NCI-H82 treated with DMSO at 0.1 percent for 48 hours (cell line): Measurements from ENCODE around the gene DHRSX.
"Not testable (repeated sequence)": the region's sequence is repeated elsewhere in the genome, so short reads cannot be mapped to it uniquely, and the experiment has no call there.

Experiments
- DNase-seq: peaks from one replicate; lab custom pipeline; 2025; ENCODE audit not compliant: unreplicated experiment; lab: John Stamatoyannopoulos, UW

The DHRSX gene, protein sequence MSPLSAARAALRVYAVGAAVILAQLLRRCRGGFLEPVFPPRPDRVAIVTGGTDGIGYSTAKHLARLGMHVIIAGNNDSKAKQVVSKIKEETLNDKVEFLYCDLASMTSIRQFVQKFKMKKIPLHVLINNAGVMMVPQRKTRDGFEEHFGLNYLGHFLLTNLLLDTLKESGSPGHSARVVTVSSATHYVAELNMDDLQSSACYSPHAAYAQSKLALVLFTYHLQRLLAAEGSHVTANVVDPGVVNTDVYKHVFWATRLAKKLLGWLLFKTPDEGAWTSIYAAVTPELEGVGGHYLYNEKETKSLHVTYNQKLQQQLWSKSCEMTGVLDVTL

DNA sequence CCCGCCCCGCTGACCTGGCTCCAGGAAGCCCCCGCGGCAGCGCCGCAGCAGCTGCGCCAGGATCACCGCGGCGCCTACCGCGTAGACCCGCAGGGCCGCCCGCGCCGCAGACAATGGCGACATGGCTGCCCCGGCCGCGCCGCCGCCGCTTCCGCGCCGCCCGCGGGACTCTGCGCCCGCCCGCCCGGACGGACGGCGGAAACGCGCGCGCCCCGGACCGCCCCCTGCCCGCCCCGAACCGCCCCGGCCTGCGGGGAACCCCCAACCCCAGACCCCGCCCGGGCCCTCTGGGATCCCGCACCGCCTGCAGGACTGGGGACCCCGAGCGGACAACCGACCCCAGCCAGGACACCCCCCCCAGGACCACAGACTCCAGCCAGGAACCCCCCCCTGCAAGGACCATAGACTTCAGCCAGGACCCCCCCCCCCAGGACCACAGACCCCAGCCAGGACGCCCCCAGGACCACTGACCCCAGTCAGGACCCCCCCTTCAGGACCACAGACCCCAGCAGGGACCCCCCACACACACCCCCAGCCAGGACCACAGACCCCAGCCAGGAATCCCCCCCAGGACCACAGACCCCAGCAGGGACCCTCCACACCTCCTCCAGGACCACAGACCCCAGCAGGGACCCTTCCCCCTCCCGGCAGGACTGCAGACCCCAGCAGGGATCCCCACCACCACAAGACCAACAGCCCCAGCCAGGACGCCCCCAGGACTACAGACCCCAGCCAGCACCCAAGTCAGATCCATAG is at the start of gene DHRSX, which contains the start of gene ZBED1:
TSS of gene DHRSX (minus strand) at position 174 of the 756 bp plus-strand sequence. CDS start at position 123, 51 bp downstream.
TSS of gene ZBED1 (minus strand) at position 174 of the 756 bp plus-strand sequence. CDS start 10,257 bp downstream, outside the sequence.
- DNase-seq, result no peak

DNA sequence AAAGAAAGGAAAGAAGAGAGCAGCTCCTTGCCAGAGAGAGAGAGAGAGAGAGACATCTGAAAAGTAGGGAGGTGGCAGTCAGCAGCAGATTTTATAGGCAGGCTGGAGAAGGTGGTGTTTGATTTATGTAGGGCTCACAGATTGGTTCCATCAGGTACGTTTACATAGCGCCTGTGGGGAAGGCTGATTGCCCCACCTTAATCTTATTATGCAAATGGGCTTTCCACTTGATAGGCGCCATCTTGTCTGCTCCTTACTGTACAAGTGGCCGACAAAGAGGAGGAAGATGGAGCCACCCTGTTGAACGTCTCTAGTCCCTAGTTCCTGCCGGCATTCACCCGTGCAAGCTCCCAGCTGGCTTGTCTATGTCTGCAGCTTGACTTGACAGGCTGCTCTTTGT is 49.1 kb upstream of the DHRSX start:
- peak; percentile 51 for DNase-seq

DNA sequence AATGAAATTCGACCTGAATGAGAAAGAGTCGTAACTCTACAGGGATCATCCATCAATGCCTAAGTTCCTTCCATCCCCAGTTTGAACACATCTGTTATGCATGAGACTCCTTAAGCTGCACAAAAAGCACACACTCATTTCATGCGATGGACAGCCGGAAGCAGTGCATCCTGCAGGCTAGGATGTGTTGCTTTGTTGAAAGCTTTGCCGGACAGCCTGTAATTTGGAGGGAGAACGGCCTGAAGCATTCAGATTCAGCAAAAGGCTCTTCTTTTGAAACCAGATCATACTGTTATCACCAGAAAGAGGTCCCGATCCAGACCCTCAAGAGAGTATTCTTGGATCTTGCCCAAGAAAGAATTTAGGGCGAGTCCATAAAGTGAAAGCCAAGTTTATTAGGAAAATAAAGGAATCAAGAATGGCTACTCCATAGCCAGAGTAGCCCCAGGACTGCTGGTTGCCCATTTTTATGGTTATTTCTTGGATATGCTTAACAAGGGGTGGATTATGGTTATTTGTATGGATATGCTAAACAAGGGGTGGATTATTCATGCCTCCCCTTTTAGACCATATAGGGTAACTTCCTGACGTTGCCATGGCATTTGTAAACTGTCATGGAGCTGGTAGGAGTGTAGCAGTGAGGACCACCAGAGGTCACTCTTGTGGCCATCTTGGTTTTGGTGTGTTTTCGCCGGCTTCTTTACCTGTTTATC is 48.1 kb upstream of the DHRSX start:
- no peak for DNase-seq

DNA sequence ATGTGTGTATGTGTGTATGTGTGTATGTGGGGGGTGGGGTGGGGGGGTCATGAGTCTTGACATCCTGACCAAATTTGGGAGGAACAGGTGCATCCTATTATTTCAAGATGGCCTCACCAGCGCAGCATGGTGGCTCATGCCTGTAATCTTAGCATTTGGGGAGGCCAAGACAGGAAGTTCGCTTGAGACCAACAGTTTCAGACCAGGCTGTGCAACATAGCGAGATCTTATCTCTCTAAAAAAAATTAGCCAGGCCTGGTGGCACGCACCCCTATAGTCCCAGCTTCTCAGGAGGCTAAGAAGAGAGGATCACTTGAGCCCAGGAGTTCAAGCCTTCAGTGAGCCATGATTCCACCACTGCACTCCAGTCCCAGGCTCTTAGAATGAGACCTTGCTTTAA is 47.0 kb upstream of the DHRSX start:
- no peak for DNase-seq

DNA sequence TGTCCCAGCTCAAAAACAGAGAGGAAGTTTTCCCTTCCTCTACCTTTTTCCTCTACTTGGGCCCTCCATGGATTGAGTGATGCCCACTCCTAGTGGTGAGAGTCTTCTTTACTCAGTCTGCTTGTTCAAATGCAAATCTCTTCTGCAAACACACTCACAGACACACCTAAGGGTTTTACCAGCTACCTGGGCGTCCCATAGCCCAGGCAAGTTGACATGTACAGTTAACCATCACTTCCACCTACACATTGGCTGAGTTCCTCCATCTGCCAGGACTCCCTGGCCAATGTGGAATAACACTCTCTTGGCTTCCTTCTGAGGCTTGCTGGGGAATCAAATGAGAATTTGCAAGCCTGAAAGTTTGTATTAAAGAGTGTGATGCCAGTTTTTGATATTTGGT is 45.7 kb upstream of the DHRSX start:
- DNase-seq, result no peak

DNA sequence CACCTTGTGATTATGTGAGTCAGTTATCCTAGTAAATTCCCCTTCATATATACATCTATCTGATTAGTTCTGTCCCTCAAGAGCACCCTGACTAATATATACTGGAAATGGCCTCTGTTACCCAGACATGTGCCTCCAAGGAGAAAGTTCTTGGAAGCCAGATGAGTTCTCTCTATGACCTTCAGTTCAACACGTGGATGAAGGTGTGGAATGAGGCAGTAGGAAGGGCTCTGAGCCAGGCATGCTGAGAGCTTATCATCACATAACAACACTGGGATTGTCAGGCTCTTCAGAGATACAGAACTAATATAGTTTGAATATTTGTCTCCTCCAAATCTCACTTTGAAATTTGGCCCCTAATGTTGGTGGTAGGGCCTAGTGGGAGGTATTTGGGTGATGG is 44.4 kb upstream of the DHRSX start:
- no peak for DNase-seq

DNA sequence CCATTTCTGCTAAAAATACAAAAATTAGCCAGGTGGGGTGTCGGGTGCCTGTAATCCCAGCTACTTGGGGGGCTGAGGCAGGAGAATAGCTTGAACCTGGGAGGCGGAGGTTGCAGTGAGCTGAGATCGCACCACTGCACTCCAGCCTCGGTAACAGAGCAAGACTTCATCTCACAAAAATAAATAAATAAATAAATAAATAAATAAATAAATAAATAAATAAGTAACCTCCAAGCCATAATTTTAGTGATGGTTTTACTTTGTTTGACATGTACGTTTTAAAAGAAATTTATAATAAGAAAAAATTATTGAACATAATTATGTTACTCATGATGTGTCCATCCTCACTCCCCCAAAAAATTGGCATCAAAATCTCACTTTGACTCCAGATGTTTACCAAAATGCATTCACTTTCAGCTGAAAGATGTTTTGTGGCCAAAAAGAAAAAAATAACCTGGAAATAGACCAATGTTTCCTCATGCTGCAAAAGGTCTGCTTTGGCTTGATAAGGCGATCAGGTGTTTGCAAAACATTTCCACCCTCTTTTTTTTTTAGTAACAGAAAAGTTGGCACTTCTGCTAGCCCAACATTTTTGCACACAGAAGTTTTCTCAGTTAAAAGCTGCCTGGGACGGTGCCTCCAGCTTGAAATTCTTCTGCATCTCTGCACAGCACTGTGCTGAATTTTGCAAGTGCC is 42.2 kb upstream of the DHRSX start:
- DNase-seq, result no peak

DNA sequence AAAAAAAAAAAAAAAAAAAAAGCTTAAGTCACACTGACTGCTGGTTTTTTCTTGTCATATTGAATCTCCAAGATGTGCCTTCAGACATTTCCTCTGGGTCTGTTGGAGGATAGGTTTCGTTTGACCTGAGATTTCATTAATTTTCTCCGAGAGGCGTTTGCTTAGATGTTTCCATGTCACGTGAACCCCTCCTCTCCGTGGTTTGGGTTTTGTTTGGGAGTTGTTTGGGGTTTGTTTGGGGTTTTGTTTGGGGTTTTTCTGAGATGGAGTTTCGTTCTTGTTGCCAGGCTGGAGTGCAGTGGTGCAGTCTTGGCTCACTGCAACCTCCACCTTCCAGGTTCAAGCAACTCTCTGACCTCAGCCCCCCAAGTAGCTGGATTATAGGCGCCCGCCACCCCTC is 40.8 kb upstream of the DHRSX start:
- no peak for DNase-seq

DNA sequence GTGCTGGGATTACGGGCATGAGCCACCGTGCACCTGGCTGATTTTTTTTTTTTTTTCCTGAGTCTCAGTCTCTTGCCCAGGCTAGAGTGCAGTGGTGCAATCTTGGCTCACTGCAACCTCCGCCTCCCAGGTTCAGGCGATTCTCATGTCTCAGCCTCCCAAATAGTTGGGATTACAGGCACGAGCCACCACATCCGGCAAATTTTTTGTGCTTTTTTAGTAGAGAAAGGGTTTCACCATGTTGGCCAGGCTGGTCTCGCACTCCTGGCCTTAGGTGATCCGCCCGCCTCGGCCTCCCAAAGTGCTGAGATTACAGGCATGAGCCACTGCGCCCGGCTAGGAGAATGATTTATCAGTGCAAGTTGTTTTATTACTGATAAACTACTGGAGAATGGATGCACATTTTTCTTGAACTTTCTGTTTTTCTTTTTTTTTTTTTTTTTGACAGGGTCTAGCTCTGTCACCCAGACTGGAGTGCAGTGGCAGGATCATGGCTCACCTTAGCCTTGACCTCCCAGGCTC is 39.7 kb upstream of the DHRSX start:
- no peak for DNase-seq

DNA sequence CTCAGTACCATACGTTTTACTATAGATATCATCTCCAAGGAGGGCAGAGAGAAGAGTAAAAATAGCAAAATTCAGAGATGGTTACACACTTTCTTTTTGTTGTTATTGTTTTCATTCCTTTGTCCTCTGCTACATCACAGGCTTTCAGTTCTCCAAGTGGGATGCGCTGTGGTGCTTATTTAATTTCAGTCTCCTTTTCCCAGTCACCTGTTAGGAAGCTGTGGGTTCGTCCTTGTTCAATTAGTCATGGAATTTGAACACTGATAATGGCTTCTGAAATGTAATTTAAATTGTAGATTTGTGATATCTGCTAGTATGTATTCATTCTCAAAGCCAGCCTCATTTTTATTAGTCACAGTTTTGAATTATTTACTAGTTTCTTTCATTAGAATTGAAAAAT is 38.8 kb upstream of the DHRSX start:
- DNase-seq, result no peak

DNA sequence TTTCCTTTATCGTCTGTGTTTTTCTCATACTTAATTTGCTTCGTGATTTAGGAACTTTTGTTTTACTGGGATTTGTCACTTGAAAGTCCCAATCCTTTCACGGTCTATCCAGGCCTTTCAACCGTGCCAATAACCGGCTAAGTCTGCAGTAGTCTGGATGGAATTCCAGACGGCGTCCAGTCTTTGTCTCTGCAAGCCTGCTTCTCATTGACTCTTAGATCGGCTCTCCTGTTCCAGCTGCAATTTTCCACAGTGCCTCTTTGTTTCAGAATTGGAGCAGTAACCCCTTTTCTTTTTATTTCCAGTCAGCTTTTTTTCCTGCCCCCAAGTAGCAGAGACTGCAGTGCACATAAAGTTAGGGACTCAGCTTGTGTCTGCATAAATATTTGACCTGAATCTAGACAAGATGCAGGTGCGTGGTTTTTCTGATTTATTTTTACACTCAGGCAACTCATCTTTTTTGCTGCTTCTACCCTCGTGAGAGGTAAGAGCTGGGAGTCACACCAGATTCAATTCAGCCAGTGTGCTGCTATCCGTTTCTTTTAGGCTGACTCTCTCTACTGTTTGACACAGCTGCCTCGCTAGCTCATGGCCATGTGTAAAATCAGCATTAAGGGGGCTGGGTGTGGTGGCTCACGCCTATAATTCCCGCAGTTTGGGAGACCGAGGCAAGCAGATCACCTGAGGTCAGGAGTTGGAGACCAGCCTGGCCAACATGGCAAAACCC is 37.4 kb upstream of the DHRSX start:
- no peak for DNase-seq

DNA sequence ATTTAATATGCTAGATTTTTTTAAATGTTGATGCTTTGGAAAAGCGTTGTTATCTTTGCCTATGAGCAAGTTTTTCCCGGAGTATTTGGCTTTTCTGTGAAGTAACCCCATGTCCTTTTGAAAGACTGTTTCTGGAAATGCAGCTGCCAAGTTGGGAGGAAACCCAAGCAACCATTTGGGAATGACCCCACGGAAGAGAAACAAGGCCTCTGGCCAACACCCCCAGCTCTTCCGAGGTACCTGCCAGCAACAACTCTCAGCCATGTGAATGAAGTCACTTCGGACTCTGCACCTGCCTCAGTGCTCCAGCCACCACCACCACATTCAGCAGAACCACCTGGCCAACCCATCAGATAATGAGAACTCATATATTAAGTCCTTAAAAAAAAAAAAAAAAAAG is 36.2 kb upstream of the DHRSX start:
- no peak for DNase-seq

DNA sequence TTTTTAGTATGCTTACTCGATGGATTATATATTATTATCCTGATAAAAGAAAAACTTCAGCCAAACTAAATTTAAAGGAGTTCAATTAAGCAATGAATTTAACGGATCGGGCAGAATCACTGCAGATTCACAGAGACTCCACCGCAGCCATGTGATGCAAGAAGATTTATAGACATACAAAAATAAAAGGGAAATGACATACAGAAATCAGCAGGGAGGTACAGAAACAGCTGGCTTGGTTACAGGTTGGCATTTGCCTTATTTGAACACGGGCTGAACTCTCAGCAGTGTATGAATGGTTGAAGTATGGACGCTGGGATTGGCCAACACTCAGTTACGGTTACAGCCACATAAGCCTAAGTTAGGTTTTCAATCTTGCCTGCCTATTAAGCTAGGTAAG is 35.4 kb upstream of the DHRSX start:
- DNase-seq, result no peak

DNA sequence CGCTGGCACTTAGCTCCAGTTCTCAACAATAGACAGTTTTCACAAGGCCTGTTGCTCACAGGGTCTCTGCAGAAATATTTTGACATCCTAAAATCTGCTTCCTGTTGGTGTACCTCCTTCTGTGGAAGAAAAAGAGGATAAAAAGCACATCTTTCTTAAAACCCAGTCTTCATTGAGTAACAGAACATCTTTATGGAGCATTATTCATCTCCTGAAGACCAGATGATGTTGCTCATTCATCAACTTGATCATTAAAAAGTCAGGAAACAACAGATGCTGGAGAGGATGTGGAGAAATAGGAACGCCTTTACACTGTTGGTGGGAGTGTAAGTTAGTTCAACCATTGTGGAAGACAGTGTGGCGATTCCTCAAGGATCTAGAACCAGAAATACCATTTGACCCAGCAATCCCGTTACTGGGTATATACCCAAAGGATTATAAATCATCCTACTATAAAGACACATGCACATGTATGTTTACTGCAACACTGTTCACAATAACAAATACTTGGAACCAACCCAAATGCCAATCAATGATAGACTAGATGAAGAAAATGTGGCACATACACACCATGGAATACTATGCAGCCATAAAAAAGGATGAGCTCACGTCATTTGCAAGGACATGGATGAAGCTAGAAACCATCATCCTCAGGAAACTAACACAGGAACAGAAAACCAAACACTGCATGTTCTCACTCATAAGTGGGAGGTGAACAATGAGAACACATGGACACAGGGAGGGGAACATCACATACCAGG is 33.7 kb upstream of the DHRSX start:
- DNase-seq, result not testable (repeated sequence)

DNA sequence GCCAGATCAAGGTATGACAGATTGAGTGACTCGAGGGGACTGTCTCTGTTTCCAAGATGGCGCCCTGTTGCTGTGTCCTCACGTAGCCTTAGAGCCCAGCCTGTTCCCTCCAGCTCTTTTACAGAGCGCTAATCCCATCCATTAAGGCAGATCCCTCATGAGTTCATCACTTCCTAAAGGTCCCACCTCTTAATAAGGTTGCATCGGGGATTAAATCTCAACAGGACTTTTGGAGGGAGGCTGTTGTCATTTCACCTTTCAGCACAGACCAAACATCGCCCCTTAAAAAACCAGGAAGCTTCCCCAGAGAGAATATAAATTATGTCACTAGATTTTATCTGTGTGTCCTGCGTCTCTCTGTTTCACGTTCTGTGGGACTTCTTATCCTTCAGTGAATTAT is 32.6 kb upstream of the DHRSX start:
- peak; percentile 91 for DNase-seq

DNA sequence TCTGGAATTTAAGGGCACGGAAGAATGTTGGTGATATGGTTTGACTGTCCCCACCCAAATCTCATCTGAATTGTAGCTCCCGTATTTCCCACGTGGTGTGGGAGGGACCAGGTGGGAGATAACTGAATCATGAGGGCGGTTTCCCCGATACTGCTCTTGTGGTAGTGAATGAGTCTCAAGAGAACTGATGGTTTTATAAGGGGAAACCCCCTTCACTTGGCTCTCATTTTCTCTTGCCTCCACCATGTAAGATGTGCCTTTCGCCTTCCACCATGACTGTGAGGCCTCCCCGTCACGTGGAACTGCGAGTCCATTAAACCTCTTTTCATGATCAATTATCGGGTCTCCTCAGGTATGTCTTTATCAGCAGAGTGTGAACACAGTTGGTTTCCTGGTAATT is 25.6 kb upstream of the DHRSX start:
- DNase-seq, result no peak

DNA sequence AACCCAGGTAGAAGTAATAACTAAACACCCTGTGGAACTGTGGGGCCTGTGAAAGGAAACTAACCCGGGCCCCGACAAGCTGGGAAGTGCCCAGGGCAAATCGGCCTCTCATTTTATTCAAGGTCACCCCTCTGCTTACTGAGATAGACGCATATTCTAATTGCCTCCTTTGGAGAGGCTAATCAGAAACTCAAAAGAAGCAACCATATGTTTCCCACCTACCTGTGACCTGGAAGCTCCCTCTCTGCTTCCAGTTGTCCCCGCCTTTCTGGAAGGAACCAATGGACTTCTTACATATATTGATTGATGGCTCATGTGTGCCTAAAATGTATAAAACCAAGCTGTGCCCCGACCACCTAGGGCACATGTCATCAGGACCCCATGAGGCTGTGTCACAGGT is 23.1 kb upstream of the DHRSX start:
- no peak for DNase-seq

DNA sequence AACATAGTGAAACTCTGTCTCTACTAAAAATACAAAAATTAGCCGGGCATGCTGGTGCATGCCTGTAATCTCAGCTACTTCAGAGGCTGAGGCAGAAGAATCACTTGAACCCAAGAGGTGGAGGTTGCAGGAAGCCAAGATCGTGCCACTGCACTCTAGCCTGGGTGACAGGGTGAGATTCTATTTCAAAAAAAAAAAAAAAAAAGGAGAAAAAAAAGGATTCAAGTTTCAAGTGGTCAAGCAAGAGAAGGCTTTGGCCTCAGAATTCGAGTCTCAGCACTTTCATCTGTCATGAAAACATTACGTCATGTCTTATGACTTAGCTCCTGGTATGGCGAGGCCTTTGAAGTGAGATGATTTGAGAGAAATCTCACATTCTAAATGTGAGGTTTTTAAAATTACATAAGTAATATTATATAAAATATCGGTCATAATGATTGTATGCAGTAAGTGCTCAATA is 21.2 kb upstream of the DHRSX start:
- DNase-seq, result no peak

DNA sequence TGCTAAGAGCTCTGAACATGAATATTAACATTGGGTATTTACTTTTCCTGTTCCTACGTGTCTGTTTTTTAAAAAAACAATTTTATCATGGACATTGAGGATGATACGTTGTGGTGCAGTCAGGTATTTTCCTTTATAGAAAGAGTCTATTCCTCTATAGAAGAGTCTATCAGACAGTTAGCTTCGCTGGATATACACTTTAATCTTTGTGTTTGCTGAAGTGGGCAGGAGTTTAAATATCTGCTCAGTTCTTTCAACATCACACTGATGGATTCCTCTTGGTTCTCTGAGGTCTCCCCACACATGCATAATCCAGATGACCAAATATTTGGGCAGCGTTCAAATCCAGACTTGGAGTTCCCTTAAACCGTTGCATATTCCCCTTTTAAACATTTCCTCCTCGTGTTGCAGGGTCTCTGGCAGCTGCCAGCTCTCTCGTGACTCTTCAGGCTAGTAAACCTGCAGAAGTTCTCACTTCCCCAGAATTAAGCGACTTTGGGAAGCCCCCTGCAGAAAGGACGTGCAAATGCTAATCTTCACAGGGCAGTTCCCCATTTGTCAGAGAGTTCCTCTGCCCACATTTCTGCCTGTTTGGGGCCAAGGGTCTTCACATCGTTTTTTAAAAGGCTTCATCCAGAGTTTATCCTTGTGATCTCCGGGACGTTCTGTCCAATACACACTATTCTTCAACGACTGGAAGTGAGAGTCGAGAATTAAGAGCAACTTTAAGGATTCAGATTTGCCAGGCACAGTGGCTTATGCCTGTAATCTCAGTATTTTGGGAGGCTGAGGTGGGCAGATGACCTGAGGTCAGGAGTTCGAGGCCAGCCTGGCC is 20.5 kb upstream of the DHRSX start:
- no peak for DNase-seq
